SK-N-SH treated with all-trans-retinoic acid at 6 μM for 48 hours (cell line): ENCODE results near the gene MEIS2.

Experiments
- ARNTL ChIP-seq: fragments of 450-650 bp; formaldehyde crosslinking; IDR thresholded peaks from 2 replicates; pipeline ENCODE4 v1.5.0; 2020; ENCODE audit warnings: low read depth, mild to moderate bottlenecking, moderate library complexity, borderline replicate concordance
- GLIS3 ChIP-seq: fragments of 250-450 bp; sonication (Bioruptor Pico); IDR thresholded peaks from 2 replicates; pipeline ENCODE4 v1.5.0; 2020; ENCODE audit warnings: mild to moderate bottlenecking, moderate library complexity
- ZC3H10 ChIP-seq: fragments of 250-450 bp; sonication (Bioruptor Pico); IDR thresholded peaks from 2 replicates; pipeline ENCODE4 v1.5.1; 2021; ENCODE audit warnings: mild to moderate bottlenecking, moderate library complexity
- ZFP3 ChIP-seq: fragments of 250-450 bp; sonication (Bioruptor Pico); IDR thresholded peaks from 2 replicates; pipeline ENCODE4 v1.5.0; 2020; ENCODE audit warnings: mild to moderate bottlenecking, moderate library complexity
- ZNF565 ChIP-seq: fragments of 450-650 bp; formaldehyde crosslinking; conservative IDR thresholded peaks from 2 replicates; pipeline ENCODE4 v1.5.0; 2020; ENCODE audit warnings: low read depth, mild to moderate bottlenecking, moderate library complexity
- TF ChIP-seq, protein P1 (sequence below): fragments of 250-450 bp; sonication (Bioruptor Pico); IDR thresholded peaks from 2 replicates; pipeline ENCODE4 v1.8.0; 2020; ENCODE audit warnings: mild to moderate bottlenecking, moderate library complexity, borderline replicate concordance
- TF ChIP-seq, protein P2 (sequence below): fragments of 250-450 bp; sonication (Bioruptor Pico); IDR thresholded peaks from 2 replicates; pipeline ENCODE4 v1.5.1; 2020; ENCODE audit warnings: low read depth, mild to moderate bottlenecking, moderate library complexity
- TF ChIP-seq, protein P3 (sequence below): fragments of 250-450 bp; sonication (Bioruptor Pico); IDR thresholded peaks from 2 replicates; pipeline ENCODE4 v1.5.0; 2020; ENCODE audit warnings: mild to moderate bottlenecking, moderate library complexity

DNA sequence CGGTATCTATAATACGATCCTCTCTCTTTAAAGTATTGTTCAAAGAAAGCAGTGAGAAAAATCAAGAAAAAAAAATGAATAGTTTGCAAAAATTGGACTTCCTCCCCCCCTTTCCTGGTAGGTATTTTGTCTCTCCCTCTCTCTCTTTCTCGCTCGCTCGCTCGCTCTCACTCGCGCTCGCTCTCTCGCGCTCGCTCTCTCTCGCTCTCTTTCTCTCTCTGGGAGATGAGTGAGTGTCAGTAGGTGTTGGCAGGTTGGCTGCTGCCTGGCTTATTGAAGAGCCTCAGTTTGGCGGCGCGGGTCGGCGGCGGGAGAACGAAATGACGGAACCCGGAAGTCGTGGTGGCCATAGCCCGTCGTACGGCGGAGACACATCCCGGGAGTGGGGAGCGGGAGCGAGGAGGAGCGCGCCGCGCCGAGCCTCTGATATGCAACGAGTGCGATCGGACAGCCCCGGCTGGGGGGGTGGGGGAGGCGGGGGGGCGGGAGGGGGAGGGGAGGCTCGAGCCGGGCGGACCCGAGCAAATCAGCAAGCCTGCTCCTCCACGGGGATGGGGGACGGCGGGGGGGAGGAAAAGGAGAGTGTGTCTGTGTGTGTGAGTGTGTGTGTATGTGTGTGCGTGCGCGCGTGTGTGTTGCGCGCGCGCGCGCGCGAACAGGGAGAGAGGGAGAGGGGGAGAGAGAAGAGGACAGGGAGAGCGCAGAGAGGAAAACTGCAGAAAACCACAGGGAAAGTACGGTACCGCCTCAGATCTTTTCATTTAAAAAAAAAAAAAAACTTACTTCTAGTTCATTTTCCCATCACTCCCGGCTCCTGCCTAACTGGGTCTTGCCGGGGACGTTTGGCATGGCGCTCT, at the start of gene MEIS2:
- TF ChIP-seq GLIS3 (no peak), ZNF565 (CRISPR knock-in tag) (no peak), ARNTL (CRISPR knock-in tag) (no peak), ZC3H10 (CRISPR knock-in tag) (no peak), ZFP3 (no peak)
- TF ChIP-seq, protein P1, sequence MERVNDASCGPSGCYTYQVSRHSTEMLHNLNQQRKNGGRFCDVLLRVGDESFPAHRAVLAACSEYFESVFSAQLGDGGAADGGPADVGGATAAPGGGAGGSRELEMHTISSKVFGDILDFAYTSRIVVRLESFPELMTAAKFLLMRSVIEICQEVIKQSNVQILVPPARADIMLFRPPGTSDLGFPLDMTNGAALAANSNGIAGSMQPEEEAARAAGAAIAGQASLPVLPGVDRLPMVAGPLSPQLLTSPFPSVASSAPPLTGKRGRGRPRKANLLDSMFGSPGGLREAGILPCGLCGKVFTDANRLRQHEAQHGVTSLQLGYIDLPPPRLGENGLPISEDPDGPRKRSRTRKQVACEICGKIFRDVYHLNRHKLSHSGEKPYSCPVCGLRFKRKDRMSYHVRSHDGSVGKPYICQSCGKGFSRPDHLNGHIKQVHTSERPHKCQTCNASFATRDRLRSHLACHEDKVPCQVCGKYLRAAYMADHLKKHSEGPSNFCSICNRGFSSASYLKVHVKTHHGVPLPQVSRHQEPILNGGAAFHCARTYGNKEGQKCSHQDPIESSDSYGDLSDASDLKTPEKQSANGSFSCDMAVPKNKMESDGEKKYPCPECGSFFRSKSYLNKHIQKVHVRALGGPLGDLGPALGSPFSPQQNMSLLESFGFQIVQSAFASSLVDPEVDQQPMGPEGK (CRISPR knock-in tag), result 0 out of 2 replicates have a peak, but pooled peaks have one; percentile 35
- TF ChIP-seq, protein P2, sequence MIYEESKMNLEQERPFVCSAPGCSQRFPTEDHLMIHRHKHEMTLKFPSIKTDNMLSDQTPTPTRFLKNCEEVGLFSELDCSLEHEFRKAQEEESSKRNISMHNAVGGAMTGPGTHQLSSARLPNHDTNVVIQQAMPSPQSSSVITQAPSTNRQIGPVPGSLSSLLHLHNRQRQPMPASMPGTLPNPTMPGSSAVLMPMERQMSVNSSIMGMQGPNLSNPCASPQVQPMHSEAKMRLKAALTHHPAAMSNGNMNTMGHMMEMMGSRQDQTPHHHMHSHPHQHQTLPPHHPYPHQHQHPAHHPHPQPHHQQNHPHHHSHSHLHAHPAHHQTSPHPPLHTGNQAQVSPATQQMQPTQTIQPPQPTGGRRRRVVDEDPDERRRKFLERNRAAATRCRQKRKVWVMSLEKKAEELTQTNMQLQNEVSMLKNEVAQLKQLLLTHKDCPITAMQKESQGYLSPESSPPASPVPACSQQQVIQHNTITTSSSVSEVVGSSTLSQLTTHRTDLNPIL (CRISPR knock-in tag), result no peak
- TF ChIP-seq, protein P3, sequence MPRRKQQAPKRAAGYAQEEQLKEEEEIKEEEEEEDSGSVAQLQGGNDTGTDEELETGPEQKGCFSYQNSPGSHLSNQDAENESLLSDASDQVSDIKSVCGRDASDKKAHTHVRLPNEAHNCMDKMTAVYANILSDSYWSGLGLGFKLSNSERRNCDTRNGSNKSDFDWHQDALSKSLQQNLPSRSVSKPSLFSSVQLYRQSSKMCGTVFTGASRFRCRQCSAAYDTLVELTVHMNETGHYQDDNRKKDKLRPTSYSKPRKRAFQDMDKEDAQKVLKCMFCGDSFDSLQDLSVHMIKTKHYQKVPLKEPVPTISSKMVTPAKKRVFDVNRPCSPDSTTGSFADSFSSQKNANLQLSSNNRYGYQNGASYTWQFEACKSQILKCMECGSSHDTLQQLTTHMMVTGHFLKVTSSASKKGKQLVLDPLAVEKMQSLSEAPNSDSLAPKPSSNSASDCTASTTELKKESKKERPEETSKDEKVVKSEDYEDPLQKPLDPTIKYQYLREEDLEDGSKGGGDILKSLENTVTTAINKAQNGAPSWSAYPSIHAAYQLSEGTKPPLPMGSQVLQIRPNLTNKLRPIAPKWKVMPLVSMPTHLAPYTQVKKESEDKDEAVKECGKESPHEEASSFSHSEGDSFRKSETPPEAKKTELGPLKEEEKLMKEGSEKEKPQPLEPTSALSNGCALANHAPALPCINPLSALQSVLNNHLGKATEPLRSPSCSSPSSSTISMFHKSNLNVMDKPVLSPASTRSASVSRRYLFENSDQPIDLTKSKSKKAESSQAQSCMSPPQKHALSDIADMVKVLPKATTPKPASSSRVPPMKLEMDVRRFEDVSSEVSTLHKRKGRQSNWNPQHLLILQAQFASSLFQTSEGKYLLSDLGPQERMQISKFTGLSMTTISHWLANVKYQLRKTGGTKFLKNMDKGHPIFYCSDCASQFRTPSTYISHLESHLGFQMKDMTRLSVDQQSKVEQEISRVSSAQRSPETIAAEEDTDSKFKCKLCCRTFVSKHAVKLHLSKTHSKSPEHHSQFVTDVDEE (CRISPR knock-in tag), result peak; percentile 16; the same call in 1 of the 2 replicates
